Brain microvascular endothelial cell (primary cell): ENCODE data around the gene NGF.
A peak's percentile ranks its signal among the peaks of the same experiment; 100 is the strongest.

ENCODE experiments used
- DNase-seq: peaks from one replicate; pipeline ENCODE4 v3.0.0-alpha.2; 2020
- H3K27ac ChIP-seq: fragments of 250-450 bp; sonication (Bioruptor Pico); 2 replicates; pipeline ENCODE4 v1.5.1; 2020; ENCODE audit warnings: mild to moderate bottlenecking, moderate library complexity
- H3K27me3 ChIP-seq: fragments of 250-450 bp; sonication (Bioruptor Pico); replicated peaks from 2 replicates; pipeline ENCODE4 v1.5.1; 2020; ENCODE audit warnings: mild to moderate bottlenecking
- H3K36me3 ChIP-seq: fragments of 250-450 bp; sonication (Bioruptor Pico); replicated peaks from 2 replicates; pipeline ENCODE4 v1.5.1; 2020; ENCODE audit warnings: mild to moderate bottlenecking
- H3K4me3 ChIP-seq: 2 replicates; pipeline ENCODE4 v1.5.1; 2011; ENCODE audit warnings: low read depth, mild to moderate bottlenecking, control low read depth, low read length, moderate library complexity
- CTCF ChIP-seq: IDR thresholded peaks from 2 replicates; pipeline ENCODE4 v1.5.1; 2011; ENCODE audit warnings: low read depth, mild to moderate bottlenecking, moderate library complexity, low read length, control low read depth, inconsistent platforms; ENCODE audit errors: missing control alignments
- in situ Hi-C: cut with HindIII; loops from 2 replicates; pipeline ENCODE4 v1.10.0; 2017; ENCODE audit warnings: low sequenced_read_pairs, low pct_ligation_motif_present

The NGF gene

GRCh38 chr1:115238336-115239147 is 99.5 kb downstream of the NGF start:
- H3K36me3 ChIP-seq, result no peaks in the 10 kb centered on the region
- DNase-seq, result no peak
- H3K27ac ChIP-seq, result no peak overlapping the region
- no peaks in the 10 kb centered on the region for H3K27me3 ChIP-seq
- in situ Hi-C loops, result no loop called here
- TF ChIP-seq CTCF, result no peak
- no peak overlapping the region for H3K4me3 ChIP-seq

- DNase-seq, result peak; percentile 20
- Histone ChIP-seq H3K36me3 (no peaks in the 10 kb centered on the region), H3K27me3 (no peaks in the 10 kb centered on the region), H3K4me3 (no peak overlapping the region), H3K27ac (no peak overlapping the region)
- no peak for TF ChIP-seq CTCF
- in situ Hi-C loops, result no loop called here
Observed at GRCh38 chr1:115237507-115237906, 100.5 kb downstream of the NGF start.

GRCh38 chr1:115237023-115237422 is 101.0 kb downstream of the NGF start:
- no peaks in the 10 kb centered on the region for H3K27me3 ChIP-seq
- no peak overlapping the region for H3K27ac ChIP-seq
- no peak for TF ChIP-seq CTCF
- H3K36me3 ChIP-seq, result no peaks in the 10 kb centered on the region
- in situ Hi-C loops, result no loop called here
- DNase-seq, result no peak
- no peak overlapping the region for H3K4me3 ChIP-seq
